Lung (tissue), 12 donors: ENCODE results near the gene LGALS3. TPM values are rescaled to one million over a fixed set of nuclear protein-coding genes. Genes with fewer than 3 reads are reported as not detected.

ENCODE experiments used
- ATAC-seq: fragments of 200-7000 bp; cut with Tn5 transposase; one replicate; pipeline ENCODE4 v1.9.1; 2020; ENCODE audit warnings: moderate number of reproducible peaks; ENCODE audit not compliant: insufficient read depth, low FRiP score
- DNase-seq, 3 donors: peaks; one replicate each; pipeline ENCODE4 v3.0.0-alpha.2; 2013 to 2017
- H3K27ac ChIP-seq, 2 donors: one replicate each; pipeline ENCODE4 v1.5.1; 2013; ENCODE audit warnings: mild to moderate bottlenecking in 2 of 2, moderate library complexity in 2 of 2, control low read depth in 1 of 2, inconsistent platforms in 1 of 2, low read depth in 1 of 2, low read length in 1 of 2
- H3K27me3 ChIP-seq, 3 donors: one replicate each; pipeline ENCODE4 v1.5.1; 2013; ENCODE audit warnings: low read length in 2 of 3; ENCODE audit not compliant: control insufficient read depth in 3 of 3, insufficient read depth in 3 of 3
- H3K36me3 ChIP-seq, 4 donors: one replicate each; pipeline ENCODE4 v1.5.1; 2013; ENCODE audit warnings: low read length in 4 of 4, mild to moderate bottlenecking in 1 of 4, moderate library complexity in 1 of 4; ENCODE audit not compliant: control insufficient read depth in 4 of 4, insufficient read depth in 4 of 4
- H3K4me1 ChIP-seq, 5 donors: one replicate each; pipeline ENCODE4 v1.5.1; 2013; ENCODE audit warnings: low read length in 5 of 5, mild to moderate bottlenecking in 2 of 5, moderate library complexity in 1 of 5; ENCODE audit not compliant: control insufficient read depth in 5 of 5, insufficient read depth in 5 of 5
- H3K4me3 ChIP-seq: one replicate; pipeline ENCODE4 v1.5.1; 2013; ENCODE audit warnings: mild to moderate bottlenecking, control low read depth, moderate library complexity
- H3K9ac ChIP-seq, 2 donors: one replicate each; pipeline ENCODE4 v1.5.1; 2013; ENCODE audit warnings: low read length in 2 of 2, control low read depth in 1 of 2; ENCODE audit not compliant: insufficient read depth in 1 of 2
- H3K9me3 ChIP-seq, 4 donors: one replicate each; pipeline ENCODE4 v1.5.1; 2013; ENCODE audit warnings: low read length in 3 of 4, mild to moderate bottlenecking in 1 of 4, moderate library complexity in 1 of 4; ENCODE audit not compliant: control insufficient read depth in 4 of 4, insufficient read depth in 3 of 4
- WGBS, 2 donors: extraction: QIAGEN DNeasy Blood & Tissue Kit; methylation state at CpG; one replicate each; pipeline ENCODE4 v1.1.7; 2013; 5-methylcytosine and 5-hydroxymethylcytosine counted together
- polyA plus RNA-seq, 2 donors: library from polyadenylated mRNA; stranded (reverse); fragments of 200-250 nt; gene quantifications; one replicate each; pipeline ENCODE4 v1.2.1, GENCODE V29; 2013
- total RNA-seq, 2 donors: library from RNA; depleted of rRNA in 1 of 2; stranded (reverse); fragments of >200 nt in 1 of 2; gene quantifications; one replicate each; pipeline ENCODE4 v1.2.1, GENCODE V29; 2014 to 2021
- TF ChIP-seq, protein P1 (sequence below): IDR thresholded peaks from 2 replicates; pipeline ENCODE4 v1.5.1; 2012; ENCODE audit warnings: mild to moderate bottlenecking; ENCODE audit errors: control extremely low read depth, extremely low read depth
- donor health status: control.
- donor health status: control.
- donor health status: Bipolar disorder and iron deficiency.
- donor health status: healthy.
- donor health status: DM: yes; HTN: yes; CAD: no.

Gene LGALS3
- total and polyA plus RNA-seq, 4 donors = 166 to 875 (median 443) TPM

DNA sequence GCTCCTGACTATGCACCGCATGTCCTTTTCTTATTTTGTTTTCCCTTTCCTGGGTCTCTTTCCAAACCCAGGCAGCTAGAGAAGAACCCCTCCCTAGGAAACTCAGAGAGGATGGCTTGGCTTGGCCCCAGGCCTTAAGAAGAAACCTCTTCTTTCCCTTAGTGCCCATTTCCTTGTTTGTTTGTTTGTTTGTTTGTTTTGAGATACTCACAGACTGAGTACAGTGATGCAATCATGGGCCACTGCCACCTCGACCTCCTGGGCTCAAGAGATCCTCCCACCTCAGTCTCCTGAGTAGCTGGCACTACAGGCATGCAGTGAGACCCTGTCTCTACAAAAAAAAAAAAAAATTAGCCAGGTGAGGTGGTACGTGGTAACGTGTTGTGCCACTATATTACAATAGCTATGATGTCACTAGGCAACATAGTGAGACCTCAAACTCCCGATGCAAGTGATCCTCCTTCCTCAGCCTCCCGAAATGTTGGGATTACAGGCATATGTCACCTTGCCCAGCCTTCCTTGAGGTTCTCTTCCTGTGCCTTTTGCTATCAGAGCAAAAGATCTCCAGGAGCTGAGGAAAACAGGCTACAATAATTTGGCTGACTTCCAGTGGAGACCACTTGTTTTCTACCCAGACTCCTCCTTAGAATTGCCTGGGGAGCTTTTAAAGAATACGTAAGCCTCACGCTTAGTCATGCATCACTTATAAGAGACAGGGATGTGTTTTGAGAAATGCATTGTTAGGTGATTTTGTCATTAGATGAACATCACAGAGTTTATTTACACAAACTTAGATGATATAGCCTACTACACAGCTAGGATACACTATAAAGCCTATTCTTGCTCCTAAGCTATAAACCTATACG, 34.5 kb upstream of the LGALS3 start:
- Histone ChIP-seq H3K27ac (no peak overlapping the region), H3K27me3 (no peaks in the 10 kb centered on the region), H3K4me1 (peaks cover 0 to 3% (median under 1%) of the 10 kb centered on the region in 5 donors), H3K9me3 (no peaks in the 10 kb centered on the region), H3K4me3 (no peak overlapping the region), H3K36me3 (no peaks in the 10 kb centered on the region), H3K9ac (no peak overlapping the region)
- 79 to 85% methylated on average over 9 of the region's 9 CpGs for WGBS, 2 donors
- TF ChIP-seq, protein P1, sequence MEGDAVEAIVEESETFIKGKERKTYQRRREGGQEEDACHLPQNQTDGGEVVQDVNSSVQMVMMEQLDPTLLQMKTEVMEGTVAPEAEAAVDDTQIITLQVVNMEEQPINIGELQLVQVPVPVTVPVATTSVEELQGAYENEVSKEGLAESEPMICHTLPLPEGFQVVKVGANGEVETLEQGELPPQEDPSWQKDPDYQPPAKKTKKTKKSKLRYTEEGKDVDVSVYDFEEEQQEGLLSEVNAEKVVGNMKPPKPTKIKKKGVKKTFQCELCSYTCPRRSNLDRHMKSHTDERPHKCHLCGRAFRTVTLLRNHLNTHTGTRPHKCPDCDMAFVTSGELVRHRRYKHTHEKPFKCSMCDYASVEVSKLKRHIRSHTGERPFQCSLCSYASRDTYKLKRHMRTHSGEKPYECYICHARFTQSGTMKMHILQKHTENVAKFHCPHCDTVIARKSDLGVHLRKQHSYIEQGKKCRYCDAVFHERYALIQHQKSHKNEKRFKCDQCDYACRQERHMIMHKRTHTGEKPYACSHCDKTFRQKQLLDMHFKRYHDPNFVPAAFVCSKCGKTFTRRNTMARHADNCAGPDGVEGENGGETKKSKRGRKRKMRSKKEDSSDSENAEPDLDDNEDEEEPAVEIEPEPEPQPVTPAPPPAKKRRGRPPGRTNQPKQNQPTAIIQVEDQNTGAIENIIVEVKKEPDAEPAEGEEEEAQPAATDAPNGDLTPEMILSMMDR = no peak
- DNase-seq (no peak), ATAC-seq (no peak)

DNA sequence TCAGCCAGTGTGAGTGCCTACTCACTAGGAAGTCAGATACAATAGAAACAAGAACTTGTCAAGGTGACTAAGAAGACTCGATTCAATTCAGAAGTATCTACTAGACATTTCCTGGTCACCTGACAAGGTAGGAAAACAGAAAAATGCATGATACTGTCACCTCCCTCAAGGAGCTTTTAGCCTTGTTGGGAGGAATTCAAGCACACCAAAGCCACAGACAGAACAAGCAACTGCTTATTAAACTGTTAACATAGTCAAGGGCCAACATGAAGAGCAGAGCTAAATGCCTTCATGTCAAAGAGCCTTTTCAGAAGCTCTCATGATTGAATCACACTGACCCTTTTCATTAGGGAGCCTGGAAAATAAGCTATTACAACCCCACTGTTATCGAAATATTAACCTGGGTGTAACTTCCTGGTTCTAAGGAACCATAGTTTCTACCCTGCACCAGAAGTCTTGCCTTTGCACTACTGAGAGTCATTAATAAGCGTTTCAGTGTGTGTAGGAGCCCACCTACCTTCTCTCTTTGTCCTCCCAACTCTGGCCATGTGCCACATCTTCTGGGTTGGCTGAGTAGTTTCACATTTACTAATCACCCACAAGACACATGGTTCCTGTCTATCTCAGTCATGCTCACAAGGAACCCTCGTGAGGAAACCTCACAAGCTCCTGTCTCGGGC, 31.0 kb upstream of the LGALS3 start:
- DNase-seq (peak in 1 of 3 donors; percentile 21), ATAC-seq (peak; percentile 58)
- no peaks in the 10 kb centered on the region for H3K36me3 ChIP-seq
- TF ChIP-seq, protein P1 = no peak
- H3K4me3 ChIP-seq = no peak overlapping the region
- no peaks in the 10 kb centered on the region for H3K27me3 ChIP-seq
- peak overlapping the region in 1 of 2 donors; percentile 82 for H3K27ac ChIP-seq
- H3K9me3 ChIP-seq = no peaks in the 10 kb centered on the region
- peaks cover 3 to 22% (median 10%) of the 10 kb centered on the region in 5 donors for H3K4me1 ChIP-seq
- no peak overlapping the region for H3K9ac ChIP-seq
- WGBS, 2 donors = 35 to 40% methylated on average over 5 of the region's 5 CpGs

DNA sequence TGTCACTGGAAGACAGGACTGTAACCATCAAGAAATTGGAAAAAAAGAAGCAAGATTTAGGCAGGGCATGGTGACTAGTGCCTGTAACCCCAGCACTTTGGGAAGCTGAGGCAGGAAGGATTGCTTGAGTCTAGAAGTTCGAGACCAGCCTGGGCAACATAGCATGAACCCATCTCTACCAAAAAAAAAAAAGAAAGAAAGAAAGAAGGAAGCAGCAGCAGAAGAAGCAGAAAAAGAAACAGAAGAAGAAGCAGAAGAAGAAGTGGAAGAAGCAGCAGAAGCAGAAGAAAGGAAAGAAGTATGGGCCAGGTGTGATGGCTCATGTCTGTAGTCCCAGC, 30.5 kb upstream of the LGALS3 start:
- no peak for ATAC-seq
- Histone ChIP-seq H3K4me3 (no peak overlapping the region), H3K4me1 (peaks cover 8 to 27% (median 13%) of the 10 kb centered on the region in 5 donors), H3K27ac (peak overlapping the region in 1 of 2 donors; percentile 82), H3K9ac (no peak overlapping the region), H3K36me3 (no peaks in the 10 kb centered on the region), H3K9me3 (no peaks in the 10 kb centered on the region), H3K27me3 (no peaks in the 10 kb centered on the region)
- DNase-seq = no peak
- TF ChIP-seq, protein P1 = no peak
- 90 to 94% methylated on average over 1 of the region's 1 CpG for WGBS, 2 donors
